GM18861 (cell line): ENCODE results near the gene SIRPA.

Source experiments
- ATAC-seq: cut with Tn5 transposase; IDR thresholded peaks from one replicate; pipeline ENCODE4 v1.9.1; 2021; ENCODE audit not compliant: unreplicated experiment

The SIRPA gene

DNA sequence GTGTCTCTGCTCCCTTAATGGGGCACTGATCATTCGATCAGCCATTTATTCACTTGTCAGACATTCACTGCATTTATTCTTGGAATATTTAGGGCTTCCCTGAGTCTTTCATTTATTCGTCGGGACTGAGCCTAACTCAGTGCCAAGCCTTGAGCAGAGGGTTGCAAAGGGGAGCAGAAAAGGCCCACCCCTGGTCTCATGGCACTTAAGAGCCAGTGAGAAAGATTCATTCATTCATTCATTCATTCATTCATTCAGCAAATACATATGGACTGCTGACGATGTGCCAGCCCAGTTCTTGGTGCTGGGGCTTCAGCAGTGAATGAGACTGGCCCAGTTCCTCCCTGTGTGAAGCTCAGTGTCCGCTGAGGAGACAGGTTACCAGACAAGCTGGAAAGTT lies 36.6 kb downstream of the SIRPA start:
- ATAC-seq, result no peak

DNA sequence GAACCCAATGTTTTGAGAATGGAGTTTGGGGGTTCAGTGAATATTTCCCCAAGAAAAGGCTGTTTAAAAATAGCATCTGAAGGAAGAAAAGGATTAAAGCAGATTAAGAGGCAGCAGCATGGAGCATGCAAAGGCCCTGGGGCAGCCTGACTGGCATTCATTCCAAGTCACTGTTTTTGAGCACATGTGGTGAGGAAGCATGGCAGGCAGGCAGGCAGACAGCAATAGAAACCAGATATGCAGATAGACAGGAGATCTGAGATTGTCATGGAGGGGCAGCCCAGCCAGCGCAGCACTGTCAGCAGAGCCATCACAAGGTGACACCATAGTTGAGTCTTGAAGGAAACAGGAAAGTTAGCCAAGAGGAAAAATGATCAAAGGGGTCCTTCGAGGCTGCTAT lies 37.8 kb downstream of the SIRPA start:
- no peak for ATAC-seq

DNA sequence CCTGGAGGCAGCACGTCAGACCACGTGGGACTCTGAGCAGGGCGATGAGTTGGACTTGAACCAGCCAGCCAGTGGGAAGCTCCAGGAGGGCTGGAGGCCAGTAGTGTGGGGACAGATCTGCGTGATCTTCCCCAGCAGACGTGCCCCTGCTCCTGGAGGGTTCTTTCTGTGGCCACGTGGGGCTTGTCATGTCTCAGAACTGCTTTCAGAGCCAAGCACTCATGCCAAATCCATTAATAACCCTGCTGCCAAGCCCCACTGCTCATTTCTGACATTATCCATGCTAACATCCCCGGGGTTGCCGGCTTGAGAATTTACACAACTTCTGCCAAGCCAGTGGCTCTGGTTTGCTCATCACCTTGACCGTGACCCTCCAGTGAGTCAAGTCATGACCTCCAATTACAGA lies 38.3 kb downstream of the SIRPA start:
- no peak for ATAC-seq

DNA sequence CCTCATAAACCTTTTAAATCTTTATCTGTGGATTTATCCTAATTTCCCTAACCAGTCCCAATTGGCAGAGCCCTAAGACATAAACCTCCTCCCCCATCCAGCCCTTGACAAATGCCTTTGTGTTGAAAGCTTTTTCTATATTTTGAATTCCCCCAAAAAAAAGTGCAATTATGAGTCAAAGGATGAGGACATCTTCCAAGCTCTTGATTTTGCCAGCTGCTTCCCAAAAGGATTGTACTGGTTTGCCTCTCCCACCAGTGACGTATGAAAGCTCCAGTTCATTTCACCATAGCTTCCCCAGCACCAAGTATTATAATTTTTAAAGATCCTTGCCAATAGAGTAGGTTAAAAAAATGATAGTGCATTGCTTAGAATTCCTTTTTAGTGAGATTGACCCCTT lies 38.9 kb downstream of the SIRPA start:
- ATAC-seq, result no peak

DNA sequence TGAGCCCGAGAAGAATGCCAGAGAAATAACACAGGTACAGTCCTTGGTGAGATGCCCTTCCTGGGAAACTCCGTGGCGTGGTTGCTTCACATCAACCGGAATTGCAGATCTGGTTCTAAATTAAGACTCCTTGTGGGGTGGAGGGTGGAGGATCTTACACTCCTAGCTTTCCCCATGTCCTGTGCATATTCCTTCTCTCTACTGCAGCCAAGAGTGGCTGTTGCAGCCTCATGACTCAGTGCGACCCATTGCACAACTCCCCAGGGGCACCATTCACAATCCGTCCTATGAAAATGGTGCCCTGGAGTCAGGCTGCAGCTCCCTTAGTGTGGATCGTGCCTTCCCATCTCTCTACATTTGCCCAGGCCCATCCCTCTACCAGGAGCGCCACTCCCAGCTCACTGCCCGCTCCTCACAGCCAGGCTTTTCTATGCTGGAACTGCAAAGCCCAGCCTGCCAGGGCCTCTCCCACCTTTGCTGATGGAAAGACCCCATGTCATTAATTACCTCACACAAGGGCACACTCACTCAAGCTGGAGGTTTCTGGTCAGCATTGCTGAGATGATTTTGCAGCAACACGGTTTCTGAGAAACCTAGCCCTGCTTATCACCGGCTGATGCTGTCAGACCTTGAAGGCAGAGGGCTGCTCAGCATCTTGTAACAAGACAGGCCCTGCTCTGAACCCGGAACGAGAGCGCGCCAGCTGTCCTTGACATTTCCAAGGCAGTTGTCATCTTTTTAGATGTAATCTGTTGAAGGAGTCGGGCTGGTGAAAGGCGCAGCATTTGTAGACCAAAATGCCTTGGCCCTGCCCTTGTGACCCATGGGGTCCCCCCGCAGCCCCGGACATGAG lies 39.7 kb downstream of the SIRPA start:
- no peak for ATAC-seq

DNA sequence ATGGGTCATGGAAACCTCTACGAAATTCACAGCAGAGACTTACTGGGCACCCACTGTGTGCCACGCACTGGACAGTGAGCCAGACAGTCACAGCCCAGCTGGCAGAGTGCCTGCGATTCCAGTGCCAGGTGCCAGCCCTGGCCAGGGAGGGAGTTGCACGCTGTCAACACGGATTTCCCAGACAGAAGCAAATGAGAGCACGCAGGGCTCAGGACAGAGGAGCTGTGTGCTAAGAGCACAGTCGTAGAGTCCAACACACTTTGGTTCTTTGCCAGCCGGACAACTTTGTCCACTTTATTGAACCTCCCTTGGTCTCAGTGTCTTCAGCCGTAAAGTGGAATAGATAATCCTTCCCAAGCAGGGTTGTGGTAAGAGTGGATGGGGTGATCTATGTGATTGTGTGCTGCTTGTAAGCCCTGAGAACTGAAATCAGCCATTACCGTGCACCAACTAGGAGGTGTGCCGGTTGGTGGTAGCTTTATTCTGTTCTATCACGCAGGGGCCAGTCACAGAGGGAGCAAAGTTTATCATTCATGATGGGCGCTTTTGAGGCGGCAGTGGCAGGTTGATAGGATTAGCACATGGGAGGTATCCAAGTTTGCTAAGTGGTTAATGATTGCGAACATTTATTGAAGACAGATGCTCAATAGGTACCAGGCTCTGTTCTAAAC lies 40.6 kb downstream of the SIRPA start:
- no peak for ATAC-seq

DNA sequence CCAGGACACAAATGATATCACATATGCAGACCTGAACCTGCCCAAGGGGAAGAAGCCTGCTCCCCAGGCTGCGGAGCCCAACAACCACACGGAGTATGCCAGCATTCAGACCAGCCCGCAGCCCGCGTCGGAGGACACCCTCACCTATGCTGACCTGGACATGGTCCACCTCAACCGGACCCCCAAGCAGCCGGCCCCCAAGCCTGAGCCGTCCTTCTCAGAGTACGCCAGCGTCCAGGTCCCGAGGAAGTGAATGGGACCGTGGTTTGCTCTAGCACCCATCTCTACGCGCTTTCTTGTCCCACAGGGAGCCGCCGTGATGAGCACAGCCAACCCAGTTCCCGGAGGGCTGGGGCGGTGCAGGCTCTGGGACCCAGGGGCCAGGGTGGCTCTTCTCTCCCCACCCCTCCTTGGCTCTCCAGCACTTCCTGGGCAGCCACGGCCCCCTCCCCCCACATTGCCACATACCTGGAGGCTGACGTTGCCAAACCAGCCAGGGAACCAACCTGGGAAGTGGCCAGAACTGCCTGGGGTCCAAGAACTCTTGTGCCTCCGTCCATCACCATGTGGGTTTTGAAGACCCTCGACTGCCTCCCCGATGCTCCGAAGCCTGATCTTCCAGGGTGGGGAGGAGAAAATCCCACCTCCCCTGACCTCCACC lies 42.2 kb downstream of the SIRPA start:
- ATAC-seq, result no peak

DNA sequence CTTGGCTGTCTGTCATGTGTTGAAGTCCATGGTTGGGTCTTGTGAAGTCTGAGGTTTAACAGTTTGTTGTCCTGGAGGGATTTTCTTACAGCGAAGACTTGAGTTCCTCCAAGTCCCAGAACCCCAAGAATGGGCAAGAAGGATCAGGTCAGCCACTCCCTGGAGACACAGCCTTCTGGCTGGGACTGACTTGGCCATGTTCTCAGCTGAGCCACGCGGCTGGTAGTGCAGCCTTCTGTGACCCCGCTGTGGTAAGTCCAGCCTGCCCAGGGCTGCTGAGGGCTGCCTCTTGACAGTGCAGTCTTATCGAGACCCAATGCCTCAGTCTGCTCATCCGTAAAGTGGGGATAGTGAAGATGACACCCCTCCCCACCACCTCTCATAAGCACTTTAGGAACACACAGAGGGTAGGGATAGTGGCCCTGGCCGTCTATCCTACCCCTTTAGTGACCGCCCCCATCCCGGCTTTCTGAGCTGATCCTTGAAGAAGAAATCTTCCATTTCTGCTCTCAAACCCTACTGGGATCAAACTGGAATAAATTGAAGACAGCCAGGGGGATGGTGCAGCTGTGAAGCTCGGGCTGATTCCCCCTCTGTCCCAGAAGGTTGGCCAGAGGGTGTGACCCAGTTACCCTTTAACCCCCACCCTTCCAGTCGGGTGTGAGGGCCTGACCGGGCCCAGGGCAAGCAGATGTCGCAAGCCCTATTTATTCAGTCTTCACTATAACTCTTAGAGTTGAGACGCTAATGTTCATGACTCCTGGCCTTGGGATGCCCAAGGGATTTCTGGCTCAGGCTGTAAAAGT lies 43.5 kb downstream of the SIRPA start:
- ATAC-seq, result no peak

DNA sequence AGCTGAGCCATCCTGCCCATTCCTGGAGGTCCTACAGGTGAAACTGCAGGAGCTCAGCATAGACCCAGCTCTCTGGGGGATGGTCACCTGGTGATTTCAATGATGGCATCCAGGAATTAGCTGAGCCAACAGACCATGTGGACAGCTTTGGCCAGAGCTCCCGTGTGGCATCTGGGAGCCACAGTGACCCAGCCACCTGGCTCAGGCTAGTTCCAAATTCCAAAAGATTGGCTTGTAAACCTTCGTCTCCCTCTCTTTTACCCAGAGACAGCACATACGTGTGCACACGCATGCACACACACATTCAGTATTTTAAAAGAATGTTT lies 44.0 kb downstream of the SIRPA start:
- no peak for ATAC-seq

DNA sequence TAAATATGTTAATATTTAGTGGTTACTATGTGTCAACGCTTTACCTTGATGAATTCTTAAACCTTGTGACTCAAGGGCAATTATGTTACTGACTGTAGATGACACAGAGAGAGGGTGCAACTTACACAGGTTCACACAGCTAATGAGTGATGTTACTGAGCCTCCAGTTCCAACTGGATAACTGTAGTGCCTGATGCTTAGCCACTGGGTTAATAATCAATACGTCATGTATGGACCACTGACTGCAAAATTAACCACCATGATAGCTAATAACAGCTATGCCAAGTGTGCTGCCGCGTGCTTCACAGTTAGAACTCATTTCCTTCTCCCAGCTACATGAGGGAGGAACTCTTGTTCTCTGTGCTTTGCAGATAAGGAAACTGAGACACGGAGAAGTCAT lies 45.4 kb downstream of the SIRPA start:
- ATAC-seq, result no peak

DNA sequence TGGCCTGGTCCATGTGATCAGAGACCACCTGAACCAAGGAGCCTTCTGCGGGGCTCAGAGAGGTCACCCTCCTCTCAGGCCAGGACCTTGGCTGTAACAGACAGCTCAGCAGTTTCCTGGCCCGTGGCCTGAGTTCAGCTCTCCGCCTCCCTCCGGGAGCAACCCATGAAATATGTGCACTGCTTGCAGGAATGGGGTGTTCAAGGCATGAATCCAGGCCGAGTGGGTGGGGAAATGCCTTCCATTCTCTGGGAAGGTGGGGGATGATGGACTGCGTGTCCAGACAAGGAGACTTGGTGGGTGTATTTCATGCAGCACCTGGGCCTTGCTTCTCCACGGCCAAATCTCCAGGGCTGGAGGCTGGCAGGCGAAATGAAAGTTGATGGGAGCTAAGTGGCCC lies 46.0 kb downstream of the SIRPA start:
- ATAC-seq, result no peak

DNA sequence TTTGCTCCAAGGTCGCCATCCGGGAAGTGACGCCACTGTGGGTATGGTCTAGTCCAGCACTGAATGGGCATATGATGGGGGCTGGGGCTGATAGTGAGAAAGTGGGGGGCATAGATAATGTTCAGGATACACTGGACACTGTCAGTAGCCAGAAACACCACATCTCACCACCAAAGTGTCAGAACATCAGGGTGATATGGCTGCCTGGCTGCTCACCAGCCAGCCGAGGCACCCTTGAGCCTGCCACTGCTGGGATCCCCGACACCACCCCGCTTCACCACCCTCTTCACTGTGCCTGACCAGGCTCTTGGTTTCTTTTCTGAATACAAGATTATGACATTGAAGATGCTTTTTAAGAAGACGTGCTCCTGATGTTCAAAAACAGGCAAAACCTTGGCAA lies 46.9 kb downstream of the SIRPA start:
- no peak for ATAC-seq

DNA sequence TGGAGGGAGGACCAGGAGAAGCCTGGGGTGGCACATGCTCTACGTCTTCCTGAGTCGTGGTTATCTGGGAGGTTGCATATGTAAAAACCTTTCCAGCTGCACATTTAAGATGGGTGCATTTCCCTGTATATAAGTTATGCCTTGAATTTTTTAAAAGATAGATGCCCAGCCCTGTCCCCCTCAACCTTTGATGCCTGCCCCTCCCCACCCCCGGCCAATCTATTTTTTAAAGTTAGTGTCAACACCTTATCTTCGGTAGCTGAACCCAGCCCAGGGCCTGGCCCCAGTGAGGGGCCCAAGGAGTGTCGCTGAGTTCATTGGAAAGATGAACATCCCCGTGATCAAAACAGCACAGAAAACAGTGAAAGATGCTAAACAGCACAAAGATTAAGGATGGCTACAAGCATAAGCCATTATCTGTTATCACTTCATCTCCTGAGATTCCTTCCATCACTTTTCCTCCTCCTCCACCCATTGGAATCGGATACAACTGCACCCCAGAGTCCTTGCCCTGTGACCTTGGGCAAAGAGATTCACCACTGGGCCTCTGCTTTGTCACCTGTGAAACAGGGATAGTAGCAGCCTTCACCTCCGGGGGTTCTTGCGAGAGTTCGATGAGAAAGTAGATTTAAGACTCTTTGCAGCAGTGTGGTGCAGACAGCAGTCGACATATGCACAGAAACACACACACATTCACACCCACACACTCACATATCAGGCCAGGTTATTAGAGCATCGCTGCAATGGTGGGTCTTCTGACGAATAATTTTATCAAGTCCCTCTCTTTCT lies 47.5 kb downstream of the SIRPA start:
- no peak for ATAC-seq

DNA sequence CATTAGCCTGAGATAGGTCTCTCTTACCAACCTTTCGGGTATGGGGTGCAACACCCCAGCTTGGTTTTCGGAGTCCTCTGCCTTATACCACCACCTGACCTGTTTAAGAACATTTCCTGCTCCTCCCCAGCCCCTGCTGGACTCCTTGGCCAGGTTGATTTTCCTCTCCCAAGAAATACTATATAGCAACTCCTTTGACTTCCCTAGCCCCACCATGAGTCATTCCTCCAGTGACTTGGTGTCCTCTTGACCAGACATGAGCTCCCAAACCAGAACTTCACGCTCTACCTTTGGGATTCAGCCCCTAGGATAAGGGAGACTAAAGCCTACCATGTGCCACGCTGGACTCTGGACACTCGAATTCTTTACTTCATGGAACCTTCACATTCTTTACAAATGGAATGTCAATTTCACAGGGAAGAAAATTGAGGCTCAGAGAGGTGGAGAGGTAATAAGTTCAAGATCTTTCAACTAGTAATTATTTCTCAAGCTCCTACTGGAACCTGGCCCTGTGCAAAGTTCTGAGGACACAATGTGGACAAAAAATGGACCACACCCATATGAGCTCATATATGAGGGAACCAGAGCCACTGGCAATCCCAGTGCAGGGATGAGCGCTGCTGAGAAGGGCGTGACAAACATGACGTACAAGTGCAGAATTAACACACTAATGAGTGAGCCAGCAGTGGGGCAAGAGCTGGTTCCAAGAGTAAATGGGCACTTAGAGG lies 48.2 kb downstream of the SIRPA start:
- no peak for ATAC-seq

DNA sequence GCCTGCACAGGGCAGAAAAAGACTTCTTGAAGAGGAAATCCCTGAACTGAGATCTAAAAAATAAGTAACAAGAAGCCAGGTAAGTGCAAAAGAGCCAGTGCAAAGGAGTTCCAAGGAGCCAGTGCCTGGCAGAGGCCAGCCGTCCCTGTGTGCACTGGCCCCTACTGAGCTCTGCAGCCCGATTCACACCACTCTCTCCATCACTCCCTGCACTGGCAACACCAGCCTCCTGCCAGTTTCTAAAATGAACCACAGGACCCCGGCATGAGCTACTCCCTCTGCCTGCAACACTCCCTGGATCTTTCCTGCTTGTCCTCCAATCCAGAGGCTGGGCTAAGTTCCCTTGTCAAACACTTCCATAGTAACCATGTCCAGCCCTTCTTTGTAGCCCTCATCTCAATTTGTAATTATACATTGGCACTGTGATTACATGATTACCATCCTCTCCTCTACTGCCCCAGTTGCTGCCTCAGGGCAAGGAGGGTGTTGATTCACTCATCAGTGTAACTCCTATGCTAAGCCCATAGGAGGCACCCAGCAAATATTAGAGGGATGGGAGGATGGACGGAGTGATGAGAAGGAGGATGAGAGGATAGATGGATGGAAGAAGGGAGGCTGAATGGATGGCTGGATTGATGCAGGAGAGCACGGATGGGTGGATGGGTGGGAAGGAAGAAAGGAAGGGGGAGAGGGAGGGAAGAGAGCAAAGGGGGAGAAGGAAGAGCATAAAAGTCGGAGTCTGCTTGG lies 49.3 kb downstream of the SIRPA start:
- ATAC-seq, result no peak

DNA sequence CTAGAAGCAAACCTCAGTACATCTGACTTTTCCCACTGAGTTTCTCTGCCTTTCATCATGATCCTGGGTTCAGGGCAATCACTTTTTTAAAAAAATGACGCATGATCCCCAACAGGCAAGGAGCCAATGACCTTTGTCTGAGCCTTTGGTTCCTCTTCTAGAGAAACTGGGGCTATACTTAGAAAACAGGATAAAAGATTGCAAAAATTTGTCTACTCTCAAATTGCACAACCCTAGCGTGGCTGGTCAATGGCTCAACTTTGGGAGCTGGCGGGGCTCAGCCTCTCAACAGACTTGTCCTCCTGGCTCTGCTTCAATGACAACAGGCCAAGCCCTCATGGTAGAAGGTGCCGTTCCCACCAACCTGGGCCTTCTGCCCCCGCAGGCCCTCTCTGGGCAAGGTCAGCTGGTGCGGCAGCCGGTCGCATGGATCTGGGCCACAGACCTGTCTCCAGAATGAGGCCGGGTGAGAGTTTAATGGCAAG lies 50.0 kb downstream of the SIRPA start:
- ATAC-seq, result no peak

DNA sequence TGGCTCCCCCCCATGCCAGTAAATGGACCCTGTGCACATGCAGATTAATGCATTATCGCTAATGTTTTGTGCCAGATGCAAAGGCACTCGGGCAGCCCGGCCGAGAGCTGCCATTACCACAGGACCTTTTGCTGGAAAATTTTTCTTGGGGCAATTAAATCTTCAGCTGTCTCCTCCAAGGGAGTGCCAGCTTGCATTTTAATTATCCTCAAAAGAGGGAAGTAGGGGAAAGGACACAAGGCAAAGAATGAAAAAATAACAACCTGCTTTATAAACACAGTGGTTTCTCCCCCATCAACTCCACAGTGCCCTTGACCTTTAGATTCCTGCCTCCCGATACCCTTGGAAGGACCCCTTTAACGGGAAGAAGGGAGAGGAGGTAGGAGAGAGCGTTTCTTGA lies 50.5 kb downstream of the SIRPA start:
- no peak for ATAC-seq

DNA sequence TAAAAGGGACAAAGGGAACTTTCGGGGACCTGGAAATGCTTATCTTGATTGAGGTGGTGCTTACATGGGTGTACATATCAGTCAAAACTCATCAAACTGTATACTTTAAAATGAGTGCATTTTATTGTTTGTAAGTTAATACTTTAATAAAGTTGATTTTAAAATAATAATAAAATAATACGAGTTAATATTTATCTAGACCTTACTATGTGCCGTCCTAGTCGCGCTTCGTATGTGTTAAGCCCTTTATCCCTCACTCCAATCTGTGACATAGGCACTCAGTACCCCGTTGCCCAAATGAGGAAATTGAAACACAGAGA lies 51.2 kb downstream of the SIRPA start:
- no peak for ATAC-seq

DNA sequence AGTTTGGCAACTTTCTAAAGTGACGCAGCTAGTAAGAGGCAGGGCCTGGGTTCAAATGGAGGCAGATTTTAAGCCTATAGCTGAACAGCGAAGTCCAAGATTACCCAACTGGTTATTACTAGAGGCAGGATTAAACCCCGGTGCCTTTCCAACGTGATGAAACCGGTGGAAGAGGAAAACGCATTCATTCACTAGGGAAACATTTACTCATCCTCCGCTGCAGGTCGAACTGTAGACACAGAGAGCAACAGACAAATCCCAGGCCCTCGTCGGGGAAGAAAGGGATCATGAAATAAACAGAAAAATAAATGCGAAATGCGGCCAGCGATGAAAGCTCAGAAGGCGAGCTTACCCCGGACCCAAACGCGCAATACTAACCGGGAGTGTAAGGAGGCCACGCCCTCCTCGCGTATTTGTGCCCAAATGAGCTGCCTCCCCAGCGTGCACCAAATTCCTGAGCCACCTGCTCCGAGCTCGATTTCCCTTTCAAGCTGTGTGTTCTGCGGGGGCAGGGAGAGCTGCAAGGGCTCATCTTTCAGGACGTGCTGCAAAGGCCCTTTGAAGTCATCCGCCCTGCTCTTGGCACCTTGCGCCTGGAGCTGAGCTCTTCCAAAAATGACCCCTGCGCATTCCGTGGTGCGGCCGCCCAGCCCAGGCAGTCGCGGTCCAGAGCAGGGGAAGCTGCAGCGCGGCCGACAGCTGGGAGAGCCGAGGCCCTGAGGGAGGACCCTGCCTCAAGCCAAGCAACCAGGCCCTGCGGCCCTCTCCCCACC lies 51.7 kb downstream of the SIRPA start:
- ATAC-seq, result no peak
